ENCODE results near the gene PTPRD.

Gene PTPRD

GRCh38 chr9:8637626-8638025 is 1975.2 kb downstream of the PTPRD start:
- no peak for DNase-seq (ENCODE audit: low spot score)

GRCh38 chr9:8633784-8634183 is 1979.0 kb downstream of the PTPRD start:
- DNase-seq (ENCODE audit: low spot score), result no peak

GRCh38 chr9:8632493-8632892 is 1980.3 kb downstream of the PTPRD start:
- no peak for DNase-seq (ENCODE audit: low spot score)

- no peak for DNase-seq (ENCODE audit: low spot score)
Measured at GRCh38 chr9:8628791-8629190, 1984.0 kb downstream of the PTPRD start.

- no peak for DNase-seq (ENCODE audit: low spot score)
Measured at GRCh38 chr9:8627976-8628679, 1984.7 kb downstream of the PTPRD start.

GRCh38 chr9:8622871-8623270 is 1989.9 kb downstream of the PTPRD start:
- DNase-seq (ENCODE audit: low spot score), result no peak

DNA sequence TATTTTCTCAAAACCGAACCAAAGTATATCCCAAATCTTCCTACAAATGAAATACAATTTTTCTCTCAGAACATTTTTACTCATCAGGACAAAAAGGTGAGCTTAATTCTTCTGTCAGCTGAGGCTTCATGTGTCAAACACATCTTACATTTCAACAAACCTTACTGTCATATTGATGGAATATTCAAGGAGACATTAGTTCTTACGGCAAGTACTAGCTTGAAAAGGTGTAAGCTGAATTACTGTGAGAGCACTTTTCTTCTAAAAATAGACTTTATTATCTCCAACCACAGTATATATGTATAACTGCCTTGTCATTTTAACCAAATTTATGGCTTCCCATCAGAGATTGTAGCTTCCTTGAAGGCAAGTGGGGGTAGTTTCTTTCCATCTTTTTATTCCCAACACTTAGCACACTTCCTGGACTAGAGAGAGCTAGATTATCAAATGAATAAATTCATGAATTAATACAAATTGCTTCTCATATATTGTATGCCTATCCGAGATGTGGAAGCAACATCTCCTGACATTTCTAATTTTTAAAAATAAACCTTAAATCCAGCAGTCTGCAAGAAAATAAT is 1990.5 kb downstream of the PTPRD start:
- no peak for DNase-seq (ENCODE audit: low spot score)

GRCh38 chr9:8621416-8621815 is 1991.4 kb downstream of the PTPRD start:
- no peak for DNase-seq (ENCODE audit: low spot score)

GRCh38 chr9:8616414-8616813 is 1996.4 kb downstream of the PTPRD start:
- no peak for DNase-seq (ENCODE audit: low spot score)

- DNase-seq (ENCODE audit: low spot score), result no peak
Measured at GRCh38 chr9:8614926-8615440, 1997.8 kb downstream of the PTPRD start.

DNA sequence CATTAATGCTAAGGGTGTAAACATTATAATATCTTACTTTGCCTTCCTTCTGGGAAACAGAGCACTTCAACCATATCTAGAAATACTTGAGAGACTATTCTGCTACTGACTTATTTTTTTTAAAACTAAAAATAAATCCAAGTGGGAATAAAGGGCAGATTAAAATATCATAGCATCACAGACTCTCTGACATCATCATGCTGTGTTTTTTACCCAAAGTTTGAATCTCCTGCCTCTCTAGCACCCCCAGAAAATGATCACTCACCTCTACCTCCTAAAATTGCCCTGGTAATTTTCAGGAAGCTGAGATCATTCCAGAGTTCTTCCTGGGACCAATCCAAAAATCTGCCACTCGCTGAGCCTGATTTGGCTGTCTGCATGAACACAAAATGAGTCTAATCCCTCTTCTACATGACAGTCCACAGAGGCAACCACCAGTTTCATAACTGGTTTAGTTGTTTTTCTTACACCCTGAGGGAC is 1999.4 kb downstream of the PTPRD start:
- DNase-seq (ENCODE audit: low spot score), result no peak

DNA sequence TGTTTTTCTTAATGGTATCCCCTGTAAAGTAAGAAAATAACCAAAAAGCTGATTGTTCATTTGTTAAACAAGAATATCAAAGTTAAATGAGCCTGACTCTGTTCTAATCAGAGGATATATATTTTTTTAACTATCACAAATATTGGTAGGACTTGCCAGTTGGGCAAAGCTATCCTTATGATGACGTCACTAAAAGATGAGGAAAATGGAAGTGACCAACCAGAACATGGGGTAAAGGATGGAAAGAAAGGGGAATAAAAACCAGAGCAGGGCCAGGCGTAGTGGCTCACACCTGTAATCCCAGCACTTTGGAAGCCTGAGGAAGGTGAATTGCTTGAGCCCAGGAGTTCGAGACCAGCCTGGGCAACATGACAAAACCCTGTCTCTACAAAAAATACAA is 2001.6 kb downstream of the PTPRD start:
- DNase-seq (ENCODE audit: low spot score), result no peak

- DNase-seq (ENCODE audit: low spot score), result no peak
Measured at GRCh38 chr9:8610256-8610655, 2002.5 kb downstream of the PTPRD start.

DNA sequence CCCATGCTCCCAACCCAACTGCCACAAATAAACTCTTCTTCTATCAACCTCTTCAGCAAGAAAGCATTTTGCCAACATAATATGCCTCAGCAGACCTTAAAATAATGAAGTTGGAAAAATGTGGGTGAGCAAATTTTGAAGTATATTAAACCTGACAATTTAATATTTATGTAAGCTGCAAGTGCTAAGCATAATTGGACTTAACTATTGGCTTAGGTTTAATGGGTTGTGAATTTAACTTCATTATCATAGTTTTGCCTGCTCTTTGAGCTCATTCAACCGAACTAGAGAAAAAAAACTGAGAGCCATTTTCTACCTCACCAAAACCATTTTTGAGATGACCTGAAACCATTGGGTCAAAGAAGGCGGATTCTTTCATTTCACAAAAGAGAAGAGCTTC is 2007.7 kb downstream of the PTPRD start:
- DNase-seq (ENCODE audit: low spot score), result no peak

- no peak for DNase-seq (ENCODE audit: low spot score)
Measured at GRCh38 chr9:8604201-8604600, 2008.6 kb downstream of the PTPRD start.

GRCh38 chr9:8600914-8601680 is 2011.7 kb downstream of the PTPRD start:
- no peak for DNase-seq (ENCODE audit: low spot score)

DNA sequence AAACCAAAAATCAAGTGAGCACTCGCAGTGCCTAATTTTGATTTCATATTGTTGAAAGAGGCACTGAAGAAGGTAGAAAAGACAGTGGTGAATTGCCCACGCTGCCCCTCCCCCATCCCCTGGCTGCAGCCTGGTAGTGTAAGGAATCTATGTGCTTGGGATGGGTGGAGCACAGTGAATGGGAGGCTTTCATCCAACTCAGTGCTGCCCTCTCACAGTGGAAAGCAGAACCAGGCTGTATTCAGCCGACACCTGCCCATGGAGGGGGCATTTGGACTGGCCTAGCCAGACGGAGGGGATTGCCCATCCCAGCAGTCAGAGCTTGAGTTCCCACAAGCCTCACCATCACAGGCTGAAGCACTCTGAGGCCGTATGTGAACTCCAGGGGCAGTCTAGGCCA is 2012.9 kb downstream of the PTPRD start:
- peak; percentile 2 for DNase-seq (ENCODE audit: low spot score)

DNA sequence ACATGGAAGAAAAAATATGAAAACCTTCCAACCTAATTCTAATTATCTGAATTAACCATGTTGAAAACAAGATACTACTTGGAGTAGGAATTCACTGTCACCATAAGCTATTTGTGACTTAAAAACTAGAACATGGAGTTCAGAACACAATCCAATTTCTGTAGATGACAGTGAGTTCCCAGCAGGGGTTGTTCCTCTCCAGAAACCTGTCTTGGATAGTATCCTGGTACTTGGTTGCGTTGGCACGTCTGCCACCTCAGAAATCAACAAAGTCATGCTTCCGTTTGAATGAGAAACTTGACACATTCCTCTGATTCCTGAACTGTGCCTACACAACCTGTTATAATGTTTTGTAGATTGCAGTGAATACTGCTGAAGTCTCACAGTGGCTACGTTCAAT is 2023.3 kb downstream of the PTPRD start:
- DNase-seq (ENCODE audit: low spot score), result no peak

- no peak for DNase-seq (ENCODE audit: low spot score)
Measured at GRCh38 chr9:8585036-8585435, 2027.8 kb downstream of the PTPRD start.

DNA sequence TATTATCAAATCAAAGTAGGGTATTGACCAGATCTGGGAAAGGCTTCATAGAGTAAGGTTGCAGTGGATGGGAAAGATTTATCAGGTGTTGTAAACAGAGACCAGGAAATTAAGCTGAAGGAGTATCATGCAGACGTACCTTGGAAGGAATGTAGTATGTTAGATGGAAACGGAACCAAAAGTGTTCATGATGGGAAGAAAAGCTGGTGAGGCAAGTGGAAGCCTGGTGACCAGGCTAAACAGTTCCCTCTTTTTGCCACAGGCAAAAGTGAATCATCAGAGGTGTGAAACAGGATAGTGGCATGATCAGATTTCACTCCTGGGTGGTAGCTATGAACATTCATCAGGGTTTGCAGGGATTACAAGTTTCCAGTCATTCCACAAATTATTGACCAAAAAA is 2033.1 kb downstream of the PTPRD start:
- DNase-seq (ENCODE audit: low spot score), result no peak

DNA sequence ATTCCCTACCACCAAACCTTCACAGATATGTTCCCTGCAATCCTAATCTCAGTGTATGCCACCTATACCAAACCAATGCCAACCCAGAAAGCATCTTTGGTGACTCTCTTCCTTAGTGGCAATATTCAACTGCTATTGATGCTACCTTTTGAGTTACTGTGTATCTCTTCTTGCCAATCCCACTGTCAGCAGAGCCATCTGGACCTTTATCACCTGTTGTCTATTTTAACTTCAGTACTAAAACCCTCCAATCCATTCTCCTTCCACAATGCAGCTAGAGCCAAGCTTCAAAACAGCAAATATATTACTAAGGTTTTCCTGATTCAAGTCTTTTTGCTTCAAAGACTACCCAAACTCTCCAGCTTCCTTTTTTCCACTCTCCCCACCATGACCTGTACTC is 2036.1 kb downstream of the PTPRD start:
- no peak for DNase-seq (ENCODE audit: low spot score)

DNA sequence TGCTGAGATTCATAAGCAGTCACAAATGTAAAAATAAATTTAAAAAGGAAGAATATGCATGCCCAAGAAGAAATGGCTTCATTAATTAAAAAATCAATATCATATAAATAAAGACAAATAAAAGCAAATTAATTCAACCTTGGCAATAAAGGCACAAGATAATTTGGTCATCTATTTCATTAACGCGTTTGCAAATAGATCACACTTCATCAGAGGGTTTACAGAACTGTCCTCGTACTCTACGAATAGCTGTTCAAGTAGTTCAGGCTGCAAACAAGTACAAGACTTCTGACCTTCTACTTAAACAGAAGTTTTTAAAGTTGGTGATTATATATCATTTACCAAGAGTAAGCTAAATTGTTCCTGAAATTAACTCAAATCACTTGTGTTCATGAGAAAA is 2038.0 kb downstream of the PTPRD start:
- no peak for DNase-seq (ENCODE audit: low spot score)

- no peak for DNase-seq (ENCODE audit: low spot score)
Measured at GRCh38 chr9:8572209-8572608, 2040.6 kb downstream of the PTPRD start.

Data from HuH-7 (cell line).